AG04450 (cell line): ENCODE data around the gene CDYL2. TPM values are rescaled to one million over a fixed set of nuclear protein-coding genes. Genes with fewer than 3 reads are reported as not detected.

ENCODE experiments used
- CTCF ChIA-PET: fragments of 300-600, 350-600 bp; formaldehyde crosslinking; extraction: SDS; loops from one replicate; lab custom pipeline; 2022; ENCODE audit warnings: antibody characterized with exemption, inconsistent platforms; lab: Charles Lee
- POLR2A ChIA-PET: fragments of 350-600 bp; formaldehyde crosslinking; extraction: SDS; loops from one replicate; lab custom pipeline; 2021; ENCODE audit warnings: antibody characterized with exemption, inconsistent platforms; lab: Yijun Ruan, JAX
- DNase-seq: peaks from one replicate; pipeline ENCODE4 v3.0.0-alpha.2; 2011; ENCODE audit warnings: low read depth, low spot score
- H3K27ac ChIP-seq: one replicate; pipeline ENCODE4 v1.5.1; 2012; ENCODE audit warnings: low read depth, low read length, control low read depth
- H3K27me3 ChIP-seq: one replicate; pipeline ENCODE4 v1.6.0; 2012; ENCODE audit warnings: low read length; ENCODE audit not compliant: control insufficient read depth, insufficient read depth
- H3K4me3 ChIP-seq: 2 replicates; pipeline ENCODE4 v1.5.1; 2011; ENCODE audit warnings: mild to moderate bottlenecking, low read depth, low read length, control low read depth
- H3K9me3 ChIP-seq: 2 replicates; pipeline ENCODE4 v1.5.1; 2012; ENCODE audit warnings: low read length; ENCODE audit not compliant: control insufficient read depth, insufficient read depth
- polyA plus RNA-seq: library from polyadenylated mRNA; depleted of rRNA; stranded (reverse); fragments of >200 nt; gene quantifications from 2 replicates; pipeline ENCODE4 v1.2.3, GENCODE V29; 2011
- TF ChIP-seq, protein P1 (sequence below): IDR thresholded peaks from 2 replicates; pipeline ENCODE4 v1.5.1; 2011; ENCODE audit warnings: low read depth, low read length, control low read depth, inconsistent platforms

CDYL2 gene
- polyA plus RNA-seq, 1 experiment, result 2.3 TPM

DNA sequence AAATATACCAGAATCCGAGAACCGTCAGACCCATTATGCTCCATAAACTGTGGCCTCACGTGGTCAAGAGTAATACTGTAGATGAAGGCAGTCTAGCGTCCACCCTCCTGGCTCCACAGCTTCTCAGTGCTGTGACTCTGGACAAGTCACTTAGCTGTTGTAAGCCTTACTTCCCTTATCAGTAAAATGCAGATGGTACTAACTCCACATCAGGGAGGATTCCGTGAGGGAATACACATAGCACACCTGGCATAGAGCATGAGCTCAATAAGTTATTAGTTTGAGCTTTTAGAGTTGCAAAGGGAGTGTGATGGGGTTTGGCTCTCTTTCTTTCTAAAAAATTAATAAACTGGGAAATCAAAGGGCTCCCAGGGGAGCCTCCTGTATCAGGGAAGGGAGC lies 49.9 kb downstream of the CDYL2 start:
- Histone ChIP-seq H3K27ac (no peak overlapping the region), H3K27me3 (no peaks in the 10 kb centered on the region), H3K4me3 (no peak overlapping the region), H3K9me3 (no peaks in the 10 kb centered on the region)
- TF ChIP-seq, protein P1, sequence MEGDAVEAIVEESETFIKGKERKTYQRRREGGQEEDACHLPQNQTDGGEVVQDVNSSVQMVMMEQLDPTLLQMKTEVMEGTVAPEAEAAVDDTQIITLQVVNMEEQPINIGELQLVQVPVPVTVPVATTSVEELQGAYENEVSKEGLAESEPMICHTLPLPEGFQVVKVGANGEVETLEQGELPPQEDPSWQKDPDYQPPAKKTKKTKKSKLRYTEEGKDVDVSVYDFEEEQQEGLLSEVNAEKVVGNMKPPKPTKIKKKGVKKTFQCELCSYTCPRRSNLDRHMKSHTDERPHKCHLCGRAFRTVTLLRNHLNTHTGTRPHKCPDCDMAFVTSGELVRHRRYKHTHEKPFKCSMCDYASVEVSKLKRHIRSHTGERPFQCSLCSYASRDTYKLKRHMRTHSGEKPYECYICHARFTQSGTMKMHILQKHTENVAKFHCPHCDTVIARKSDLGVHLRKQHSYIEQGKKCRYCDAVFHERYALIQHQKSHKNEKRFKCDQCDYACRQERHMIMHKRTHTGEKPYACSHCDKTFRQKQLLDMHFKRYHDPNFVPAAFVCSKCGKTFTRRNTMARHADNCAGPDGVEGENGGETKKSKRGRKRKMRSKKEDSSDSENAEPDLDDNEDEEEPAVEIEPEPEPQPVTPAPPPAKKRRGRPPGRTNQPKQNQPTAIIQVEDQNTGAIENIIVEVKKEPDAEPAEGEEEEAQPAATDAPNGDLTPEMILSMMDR, result no peak
- DNase-seq, result no peak
- CTCF ChIA-PET, result no interaction called here
- POLR2A ChIA-PET, result no interaction called here

DNA sequence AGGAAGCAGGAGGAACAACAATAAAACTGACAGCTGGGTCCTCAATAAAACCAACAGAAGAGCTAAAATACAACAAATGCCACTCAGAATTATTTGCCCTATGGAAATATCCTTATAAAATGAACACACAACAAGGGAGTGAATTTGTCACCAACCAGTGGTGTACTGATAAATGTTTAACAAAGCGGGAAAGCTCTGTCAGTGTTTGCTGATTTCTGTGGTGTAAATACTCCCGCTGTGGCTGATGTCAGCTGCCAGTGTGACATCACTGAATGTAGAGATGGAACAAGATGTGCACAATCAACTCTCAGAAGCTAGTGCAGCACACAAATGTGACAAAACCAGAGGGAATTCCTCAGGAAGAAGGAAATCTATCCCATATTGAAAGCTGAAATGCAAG lies 51.9 kb downstream of the CDYL2 start:
- POLR2A ChIA-PET, result no interaction called here
- H3K4me3 ChIP-seq, result no peak overlapping the region
- H3K9me3 ChIP-seq, result no peaks in the 10 kb centered on the region
- DNase-seq, result no peak
- no peaks in the 10 kb centered on the region for H3K27me3 ChIP-seq
- CTCF ChIA-PET, result no interaction called here
- TF ChIP-seq, protein P1, result no peak
- H3K27ac ChIP-seq, result no peak overlapping the region

DNA sequence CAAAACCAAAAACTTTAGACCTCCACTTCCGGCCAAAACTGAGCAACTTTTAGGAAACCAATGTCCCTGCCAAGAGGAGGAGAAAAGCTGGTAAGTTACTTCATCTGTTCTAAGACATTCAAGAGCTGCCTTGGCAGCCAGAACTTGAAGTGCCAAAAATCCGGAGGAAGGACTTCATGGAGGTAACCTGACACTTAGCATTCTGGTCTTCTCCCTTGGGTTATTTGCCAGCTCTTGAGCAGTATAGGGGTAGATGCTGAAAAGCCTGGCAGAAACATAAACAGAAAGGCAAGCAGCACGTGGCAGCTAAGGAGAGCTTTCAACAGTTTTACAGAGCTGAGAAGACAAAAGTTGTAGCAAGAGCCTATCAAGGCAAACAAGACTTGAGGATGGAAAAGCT lies 53.2 kb downstream of the CDYL2 start:
- POLR2A ChIA-PET, result interaction anchor here (0.7 kb wide), 1 partner anchor 63 kb away, joined by 3 read pairs; no protein-coding TSS in a partner anchor
- CTCF ChIA-PET, result interaction anchor here (0.7 to 1.6 kb wide), 3 partner anchors 49 to 225 kb away, joined by 3 to 5 read pairs (median 3); no protein-coding TSS in a partner anchor
- Histone ChIP-seq H3K9me3 (no peaks in the 10 kb centered on the region), H3K4me3 (no peak overlapping the region), H3K27me3 (no peaks in the 10 kb centered on the region), H3K27ac (peak overlapping the region; percentile 54)
- TF ChIP-seq, protein P1, result no peak
- peak; percentile 50 for DNase-seq

DNA sequence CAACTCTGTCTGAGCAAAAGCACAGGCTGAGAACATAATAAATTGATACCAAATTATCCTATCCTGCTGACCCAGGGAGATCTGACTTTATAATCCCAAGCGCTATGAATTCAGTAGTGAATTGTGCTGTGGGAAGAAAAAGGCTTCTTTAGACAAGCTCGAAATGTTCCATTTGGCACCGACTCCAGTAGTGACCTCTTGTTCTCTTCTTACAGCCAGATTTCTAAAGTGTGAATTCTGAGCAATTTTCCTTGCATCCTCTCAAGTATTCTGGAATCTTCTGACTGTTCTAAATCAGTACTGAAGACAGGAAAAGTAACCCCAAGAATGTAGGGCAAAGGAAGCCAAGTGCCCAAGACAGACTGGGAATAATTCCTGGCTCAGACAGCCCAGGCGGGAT lies 58.2 kb downstream of the CDYL2 start:
- ChIA-PET POLR2A (no interaction called here), CTCF (no interaction called here)
- no peak overlapping the region for H3K27ac ChIP-seq
- H3K27me3 ChIP-seq, result no peaks in the 10 kb centered on the region
- H3K4me3 ChIP-seq, result no peak overlapping the region
- H3K9me3 ChIP-seq, result no peaks in the 10 kb centered on the region
- TF ChIP-seq, protein P1, result no peak
- DNase-seq, result no peak

DNA sequence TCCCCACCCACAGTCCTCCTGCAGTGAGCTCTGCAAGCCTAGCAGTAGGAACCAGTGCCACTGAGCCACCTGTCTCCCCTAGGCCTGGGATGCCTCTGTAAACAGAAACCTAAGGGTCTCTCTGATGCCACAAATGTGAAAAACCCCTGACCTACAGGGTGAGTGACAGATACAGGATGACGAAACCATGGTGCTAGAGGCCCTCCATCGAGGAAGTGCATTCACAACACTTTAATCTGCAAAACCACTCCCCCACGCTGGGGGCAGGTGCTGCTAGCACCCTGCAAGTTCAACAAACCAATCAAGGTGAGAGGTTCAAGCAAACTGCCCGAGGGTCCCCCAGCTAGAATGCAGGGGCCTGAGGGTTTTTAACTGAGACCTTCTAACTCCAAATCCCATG lies 59.5 kb downstream of the CDYL2 start:
- Histone ChIP-seq H3K9me3 (no peaks in the 10 kb centered on the region; the same call in 1 of the 2 replicates), H3K4me3 (no peak overlapping the region), H3K27me3 (no peaks in the 10 kb centered on the region), H3K27ac (no peak overlapping the region)
- POLR2A ChIA-PET, result no interaction called here
- CTCF ChIA-PET, result no interaction called here
- DNase-seq, result no peak
- TF ChIP-seq, protein P1, result no peak
